HG03354 (cell line): Measurements from ENCODE around the gene MATN1.
"Not testable (repeated sequence)": the region's sequence is repeated elsewhere in the genome, so short reads cannot be mapped to it uniquely, and the experiment has no call there.

ENCODE experiments used
- ATAC-seq: cut with Tn5 transposase; IDR thresholded peaks from one replicate; pipeline ENCODE4 v1.9.1; 2021; ENCODE audit warnings: mild to moderate bottlenecking; ENCODE audit not compliant: unreplicated experiment, poor library complexity, severe bottlenecking

The MATN1 gene, protein sequence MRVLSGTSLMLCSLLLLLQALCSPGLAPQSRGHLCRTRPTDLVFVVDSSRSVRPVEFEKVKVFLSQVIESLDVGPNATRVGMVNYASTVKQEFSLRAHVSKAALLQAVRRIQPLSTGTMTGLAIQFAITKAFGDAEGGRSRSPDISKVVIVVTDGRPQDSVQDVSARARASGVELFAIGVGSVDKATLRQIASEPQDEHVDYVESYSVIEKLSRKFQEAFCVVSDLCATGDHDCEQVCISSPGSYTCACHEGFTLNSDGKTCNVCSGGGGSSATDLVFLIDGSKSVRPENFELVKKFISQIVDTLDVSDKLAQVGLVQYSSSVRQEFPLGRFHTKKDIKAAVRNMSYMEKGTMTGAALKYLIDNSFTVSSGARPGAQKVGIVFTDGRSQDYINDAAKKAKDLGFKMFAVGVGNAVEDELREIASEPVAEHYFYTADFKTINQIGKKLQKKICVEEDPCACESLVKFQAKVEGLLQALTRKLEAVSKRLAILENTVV

DNA sequence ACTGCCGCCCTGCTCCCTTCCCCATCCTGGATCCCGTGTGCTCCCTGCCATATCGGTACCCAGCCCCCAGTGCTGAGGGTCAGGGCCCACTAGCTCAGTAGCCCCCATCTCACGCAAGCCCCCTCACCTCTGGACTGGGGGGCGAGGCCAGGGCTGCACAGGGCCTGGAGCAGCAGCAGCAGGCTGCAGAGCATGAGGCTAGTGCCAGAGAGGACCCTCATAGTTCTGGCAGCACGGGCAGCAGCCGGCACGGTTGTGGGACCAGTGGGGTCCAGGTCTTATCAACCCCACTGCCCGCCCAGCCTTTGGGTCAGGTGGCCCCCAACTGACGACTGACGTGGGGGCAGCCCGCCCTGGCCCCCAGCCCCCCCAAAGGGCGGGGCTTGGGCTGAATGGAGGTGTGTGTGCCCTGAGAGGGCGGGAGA is at the start of gene MATN1:
Gene MATN1, minus strand, starts transcription at position 255 of the 425 bp plus-strand sequence. Its CDS starts 34 bp downstream, at position 221.
- ATAC-seq: no peak

DNA sequence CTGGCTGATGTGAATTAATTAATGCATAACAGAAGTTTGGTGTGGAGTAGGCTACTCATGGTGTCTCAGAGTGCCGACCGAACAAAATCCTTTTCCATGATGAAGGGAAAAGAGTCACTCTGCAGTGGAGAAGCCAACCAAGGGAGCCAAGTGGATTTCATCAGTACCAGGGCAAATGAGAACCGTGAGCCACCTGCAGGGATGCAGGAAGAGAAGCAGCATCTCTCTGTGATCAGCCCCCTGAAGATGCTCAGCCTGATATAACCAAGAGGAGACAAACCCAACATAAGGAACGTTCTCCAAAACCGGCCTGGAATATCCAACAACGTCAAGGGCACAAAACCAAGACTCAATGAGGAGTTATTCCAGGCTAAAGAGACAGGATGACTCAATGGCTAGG is 47.6 kb upstream of the MATN1 start:
- ATAC-seq: no peak

DNA sequence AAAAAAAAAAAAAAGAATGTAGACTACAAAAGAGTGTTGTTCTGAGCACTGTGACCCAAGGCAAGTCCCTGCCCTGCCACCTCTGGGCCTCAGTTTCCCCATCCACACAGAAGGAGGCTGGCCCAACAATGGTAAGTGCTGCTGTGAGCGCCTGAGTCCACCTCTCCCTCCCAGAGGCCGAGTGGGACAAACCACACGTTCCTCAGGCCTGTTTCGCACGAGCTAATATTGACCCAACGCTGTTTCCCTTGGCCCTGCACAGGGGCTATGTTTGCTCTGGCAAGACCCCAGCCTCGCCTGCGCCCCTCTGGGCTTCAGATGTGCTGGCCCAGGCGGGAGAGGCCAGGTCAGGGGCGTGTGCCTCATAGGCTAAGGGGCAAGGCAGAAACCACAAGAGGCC is 46.8 kb upstream of the MATN1 start:
- no peak for ATAC-seq

DNA sequence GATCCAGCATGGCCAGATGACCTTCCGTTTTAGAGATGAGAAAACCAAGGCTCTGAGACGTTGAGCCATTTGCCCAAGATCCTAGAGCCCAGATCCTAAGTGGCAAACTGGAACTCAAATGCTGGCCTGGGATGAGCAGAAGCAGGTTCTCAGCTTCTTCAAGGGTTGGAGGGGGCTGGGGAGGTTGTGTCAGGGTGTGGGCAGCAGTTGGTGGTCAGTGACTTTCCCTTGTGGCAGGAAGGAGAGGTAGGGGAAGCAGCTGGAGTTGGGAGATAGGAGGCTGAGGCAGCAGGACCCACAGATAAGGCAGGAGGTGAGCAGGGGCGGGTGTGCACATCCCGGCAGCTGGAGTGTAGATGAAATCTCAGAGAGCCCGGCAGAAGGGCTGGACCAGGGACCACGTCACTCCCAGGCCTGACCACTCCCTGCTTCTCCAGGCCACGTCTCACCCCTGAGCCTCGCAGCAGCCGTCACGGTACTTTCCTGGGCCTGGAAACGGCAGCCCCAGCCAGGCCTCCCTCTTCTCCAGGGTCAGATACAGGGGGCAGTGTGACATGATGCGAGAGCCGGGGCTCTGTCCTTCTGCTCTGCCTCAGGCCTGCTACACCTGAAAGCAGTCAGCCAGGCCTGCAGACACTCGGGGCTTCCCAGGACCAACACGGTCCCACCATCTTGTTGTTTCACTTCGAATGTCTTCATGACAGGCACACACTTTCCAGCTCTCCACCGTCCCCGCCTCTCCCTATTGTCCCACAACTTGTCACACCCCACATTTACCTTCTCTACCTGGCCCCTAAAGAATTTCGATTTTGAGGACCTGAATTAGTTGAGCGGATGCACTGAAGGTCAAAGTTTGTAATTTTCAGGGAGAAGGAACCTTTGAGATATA is 45.7 kb upstream of the MATN1 start:
- no peak for ATAC-seq

DNA sequence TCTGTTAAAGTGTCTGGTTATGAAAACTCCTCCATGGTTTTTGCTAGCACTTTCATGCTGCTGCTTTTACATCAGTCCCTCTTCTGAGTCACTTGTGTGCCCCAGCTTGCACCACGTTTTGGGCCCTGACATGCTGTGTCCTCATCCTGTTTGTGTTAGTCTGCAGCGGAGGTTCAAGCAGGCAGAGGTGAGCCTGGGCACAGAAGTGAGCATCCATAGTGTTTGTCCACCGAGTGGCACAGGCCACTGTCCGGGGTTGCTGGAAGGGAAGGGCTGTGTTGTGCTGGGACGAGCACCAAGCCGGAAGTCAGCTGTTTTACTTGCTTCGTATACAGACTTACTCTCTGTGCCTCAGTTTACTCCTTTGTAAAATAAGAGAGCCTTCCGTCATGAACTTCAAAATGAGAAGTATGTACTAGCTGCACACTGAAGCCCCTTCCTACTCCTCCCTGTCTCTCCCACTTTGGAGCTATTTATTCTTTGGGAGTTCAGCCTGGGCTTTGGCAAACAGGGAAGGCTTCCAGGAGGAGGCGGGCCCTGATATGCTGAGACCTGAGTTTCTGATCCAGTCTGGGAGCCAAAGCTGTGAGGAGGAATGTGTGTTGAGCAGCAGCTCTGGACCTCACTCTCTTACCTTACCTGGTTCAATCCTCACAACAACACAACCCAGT is 44.9 kb upstream of the MATN1 start:
- ATAC-seq: no peak

DNA sequence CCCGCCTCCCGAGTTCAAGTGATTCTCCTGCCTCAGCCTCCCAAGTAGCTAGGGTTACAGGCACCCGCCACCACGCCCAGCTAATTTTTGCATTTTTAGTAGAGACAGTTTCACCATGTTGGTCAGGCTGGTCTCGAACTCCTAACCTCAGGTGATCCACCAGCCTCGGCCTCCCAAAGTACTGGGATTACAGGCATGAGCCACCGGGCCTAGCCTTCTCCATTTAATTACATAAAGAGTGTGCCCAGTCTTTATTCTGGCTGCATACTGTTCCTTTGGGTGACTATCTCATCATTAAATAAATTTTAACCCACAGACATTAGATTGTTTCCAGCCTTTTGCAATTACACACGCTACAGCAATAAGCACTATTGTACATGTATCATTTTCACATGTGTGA is 43.6 kb upstream of the MATN1 start:
- ATAC-seq: not testable (repeated sequence)

DNA sequence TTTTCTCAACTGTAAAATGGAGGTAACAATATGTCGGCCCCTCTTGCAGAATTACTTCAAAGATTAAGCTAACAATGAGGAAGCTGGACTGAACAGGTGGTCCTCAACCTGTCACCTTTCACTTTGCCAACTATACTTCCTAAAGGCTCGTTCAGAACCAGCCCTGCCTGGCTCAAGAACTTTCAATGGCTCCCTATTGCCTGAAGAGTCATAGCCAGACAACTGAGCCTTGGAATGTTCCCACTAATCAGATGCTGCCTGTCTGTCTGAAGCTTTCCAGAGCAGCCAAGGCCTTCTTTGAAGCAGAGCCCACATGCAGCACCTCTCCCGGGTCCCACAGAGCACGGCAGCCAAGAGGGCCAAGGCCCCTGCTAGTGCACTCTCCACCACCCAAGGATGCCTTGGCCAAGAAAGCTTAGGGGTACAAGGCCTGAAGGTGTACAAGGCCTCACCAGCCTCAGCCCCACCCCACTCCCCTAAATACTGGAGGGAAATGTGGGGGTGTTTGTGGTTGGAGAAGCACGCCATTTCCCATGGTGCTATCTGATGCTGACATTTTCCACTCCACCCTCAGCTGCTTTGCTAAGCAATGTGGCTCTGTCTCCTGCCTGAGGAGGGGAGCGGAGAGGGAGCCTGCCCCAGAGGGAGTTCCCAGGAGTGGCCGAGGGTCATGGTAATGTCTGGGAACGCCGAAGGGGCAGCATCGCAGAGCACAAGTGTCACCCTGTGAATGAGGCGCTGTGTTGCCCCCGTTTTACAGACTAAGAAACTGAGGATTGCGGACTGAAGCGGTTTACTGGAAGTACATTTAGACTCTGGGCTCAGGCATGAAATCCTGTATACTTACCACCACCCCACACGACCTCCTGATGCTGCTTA is 42.4 kb upstream of the MATN1 start:
- no peak for ATAC-seq

DNA sequence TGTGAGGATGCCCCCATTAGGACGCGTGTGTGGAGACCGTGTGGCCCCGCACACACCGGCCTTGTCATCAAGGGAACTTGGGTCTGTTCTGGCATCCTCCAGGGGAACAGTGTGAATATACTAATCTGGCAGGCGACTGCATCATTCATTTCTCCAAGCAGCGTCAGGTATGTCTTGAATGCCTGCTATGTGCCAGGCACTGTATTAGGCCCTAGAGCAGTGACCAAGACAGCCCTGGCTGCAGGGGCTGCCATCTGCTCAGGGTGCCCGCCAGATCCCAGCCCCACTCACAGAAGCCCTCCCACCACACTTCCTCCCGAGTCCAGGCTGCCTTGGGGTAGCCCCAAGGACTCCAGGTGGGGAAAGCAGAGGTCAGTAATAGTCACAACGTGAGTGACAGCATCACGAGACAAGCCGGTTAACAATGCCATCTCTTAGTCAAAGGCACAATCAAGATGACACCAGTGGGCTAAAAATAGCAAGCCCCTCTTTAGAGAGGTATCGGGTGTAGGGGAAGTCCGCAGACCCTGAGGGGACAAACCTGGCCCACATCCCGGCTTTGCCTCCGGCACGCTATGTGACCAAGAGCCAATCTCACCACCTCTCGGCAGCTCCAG is 41.7 kb upstream of the MATN1 start:
- ATAC-seq: peak; percentile 49

DNA sequence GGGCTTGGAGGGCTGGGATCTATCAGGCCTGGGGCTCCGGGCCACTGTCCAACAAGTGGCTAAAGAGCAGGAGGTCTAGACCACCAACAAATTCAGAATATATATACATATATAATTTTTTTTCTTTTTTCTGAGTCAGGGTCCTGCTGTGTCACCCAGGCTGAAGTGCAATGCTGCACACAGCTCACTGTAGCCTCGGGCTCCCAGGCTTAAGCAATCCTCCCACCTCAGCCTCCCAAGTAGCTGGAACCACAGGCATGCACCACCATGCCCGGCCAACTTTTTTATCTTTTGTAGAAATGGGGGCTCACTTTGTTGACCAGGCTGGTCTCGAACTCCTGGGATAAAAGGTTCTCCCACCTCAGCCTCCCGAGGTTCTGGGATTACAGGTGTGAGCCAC is 41.0 kb upstream of the MATN1 start:
- no peak for ATAC-seq

DNA sequence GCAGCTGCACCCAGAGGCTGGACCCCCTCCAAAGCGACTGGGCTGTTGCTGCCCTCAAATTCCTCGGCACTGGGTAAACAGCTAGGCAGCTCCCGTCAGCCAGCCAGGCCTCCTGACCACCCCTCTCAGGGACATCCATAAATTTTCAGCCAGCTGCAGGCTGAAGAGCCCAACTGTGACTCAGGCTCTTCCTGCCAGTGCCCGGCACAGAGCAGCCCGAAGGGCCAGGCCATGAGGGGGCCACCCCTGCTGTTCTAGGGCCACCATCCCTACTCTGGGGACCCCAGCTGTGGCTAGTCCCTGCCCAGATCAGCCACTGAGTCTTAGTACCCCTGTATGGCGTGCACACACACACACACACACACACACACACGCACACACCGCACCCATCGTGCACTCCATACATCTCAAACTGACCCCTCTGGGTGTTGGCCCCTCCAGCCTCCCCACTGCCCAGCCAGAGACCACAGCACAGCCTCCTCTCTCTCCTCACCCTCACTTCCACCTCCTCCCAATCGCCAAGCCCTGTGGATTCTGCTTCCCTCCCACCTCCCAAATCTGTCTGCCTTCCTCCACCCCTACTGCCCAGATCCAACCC is 40.4 kb upstream of the MATN1 start:
- ATAC-seq: no peak

DNA sequence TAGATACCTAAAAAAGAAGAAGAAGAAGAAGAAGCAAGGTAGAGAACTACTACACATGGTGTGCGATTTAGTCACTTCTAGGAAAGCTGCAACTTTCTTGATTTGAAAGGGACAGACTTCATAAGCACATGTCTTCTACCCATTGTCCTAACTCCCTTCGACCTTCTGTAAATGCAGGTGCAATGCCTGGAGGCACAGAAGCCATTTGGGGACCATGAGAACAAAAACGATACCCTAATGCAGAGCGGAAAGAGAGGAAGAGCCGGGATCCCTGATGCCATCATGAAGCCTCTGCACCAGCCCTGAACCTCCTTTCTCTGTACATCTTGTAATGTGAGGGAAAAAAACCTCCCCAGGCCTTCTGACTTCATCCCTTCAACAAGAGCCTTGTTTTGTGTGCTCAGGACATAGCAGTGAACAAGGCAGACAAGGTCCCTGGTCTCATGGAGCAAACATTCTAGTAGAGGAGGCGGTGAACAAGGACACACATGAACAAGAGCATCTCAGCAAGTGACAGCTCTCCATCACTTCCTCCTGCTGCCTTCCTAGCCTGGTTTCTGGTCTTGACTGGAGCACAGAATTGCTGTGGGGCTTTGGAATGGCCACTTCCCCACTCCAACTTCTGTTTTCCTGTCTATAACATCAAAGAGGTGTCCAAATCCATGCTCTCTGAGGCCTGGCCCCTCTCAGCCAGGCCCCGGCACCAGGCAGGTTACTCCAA is 39.7 kb upstream of the MATN1 start:
- no peak for ATAC-seq

DNA sequence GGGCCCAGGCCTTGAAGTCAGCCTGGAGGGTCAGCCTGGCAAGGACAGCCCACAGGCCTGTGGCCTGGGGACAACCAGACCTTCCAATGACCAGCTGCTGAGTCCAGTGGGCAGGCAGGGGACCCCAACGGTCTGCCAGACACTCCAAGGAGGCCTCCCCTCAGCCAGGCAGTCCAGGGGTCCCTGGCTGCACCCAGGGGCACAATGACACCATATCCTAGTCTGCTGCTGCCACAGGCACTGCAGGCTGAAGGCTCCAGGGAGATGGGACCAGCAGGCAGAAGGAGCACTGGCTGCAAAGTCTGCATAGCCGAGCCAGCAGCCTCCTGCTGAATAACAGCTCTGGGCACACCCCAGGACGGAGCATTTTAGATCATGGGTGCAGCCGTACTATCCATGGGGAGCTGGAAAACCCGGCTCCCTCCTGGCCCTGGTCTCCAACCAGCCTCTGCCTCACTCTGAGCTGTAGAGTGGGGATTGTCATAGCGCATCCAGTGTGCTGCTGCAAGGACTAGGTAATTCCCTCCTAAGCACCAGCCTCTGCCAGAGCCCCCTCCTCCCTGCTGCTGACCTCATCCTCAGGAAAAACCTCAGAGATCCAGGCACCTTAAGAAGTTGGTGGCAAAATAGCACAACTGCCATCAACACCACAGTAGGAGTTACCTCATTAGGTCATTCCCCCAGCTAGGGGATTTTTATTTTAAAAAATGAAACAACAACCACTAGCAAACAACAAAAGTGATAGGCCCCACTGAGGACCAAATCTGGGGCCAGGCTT is 39.0 kb upstream of the MATN1 start:
- ATAC-seq: no peak

DNA sequence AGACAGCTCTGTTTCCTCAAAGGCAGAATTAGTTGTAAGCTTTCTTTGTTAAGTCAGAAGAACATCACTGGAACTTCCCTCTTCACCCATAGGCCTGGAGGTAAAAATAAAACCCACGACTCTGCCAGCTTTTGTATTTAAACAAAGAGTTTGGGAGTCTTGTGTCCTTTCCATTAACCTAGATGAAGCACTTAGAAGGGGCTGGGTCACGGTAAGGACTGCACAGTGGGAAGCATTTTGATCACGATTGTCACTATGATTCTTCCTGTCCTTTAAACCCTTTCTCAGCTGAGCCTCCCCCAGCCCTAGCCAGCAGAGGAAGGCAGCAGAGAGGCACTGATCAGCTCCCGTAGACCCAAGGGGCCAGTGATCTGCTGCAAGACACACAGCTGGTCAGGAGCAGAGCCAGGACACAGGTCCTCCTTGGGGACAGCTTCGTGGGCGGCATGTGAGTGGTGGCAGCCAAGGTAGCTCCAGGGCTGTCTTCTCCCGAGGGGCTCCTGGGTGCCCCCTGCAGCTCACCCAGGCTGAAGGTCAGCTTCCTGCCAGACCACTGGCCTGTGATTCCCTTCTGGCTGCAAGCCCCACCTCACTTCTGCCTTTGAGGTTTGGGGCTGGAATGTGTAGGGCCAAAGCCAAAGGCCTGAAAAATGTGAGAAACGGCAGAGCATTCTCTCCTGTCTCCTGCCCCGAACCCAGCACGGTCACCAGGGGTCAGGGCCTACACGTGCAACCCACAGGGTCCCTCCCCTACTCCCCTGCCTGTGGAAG is 38.2 kb upstream of the MATN1 start:
- ATAC-seq: no peak

DNA sequence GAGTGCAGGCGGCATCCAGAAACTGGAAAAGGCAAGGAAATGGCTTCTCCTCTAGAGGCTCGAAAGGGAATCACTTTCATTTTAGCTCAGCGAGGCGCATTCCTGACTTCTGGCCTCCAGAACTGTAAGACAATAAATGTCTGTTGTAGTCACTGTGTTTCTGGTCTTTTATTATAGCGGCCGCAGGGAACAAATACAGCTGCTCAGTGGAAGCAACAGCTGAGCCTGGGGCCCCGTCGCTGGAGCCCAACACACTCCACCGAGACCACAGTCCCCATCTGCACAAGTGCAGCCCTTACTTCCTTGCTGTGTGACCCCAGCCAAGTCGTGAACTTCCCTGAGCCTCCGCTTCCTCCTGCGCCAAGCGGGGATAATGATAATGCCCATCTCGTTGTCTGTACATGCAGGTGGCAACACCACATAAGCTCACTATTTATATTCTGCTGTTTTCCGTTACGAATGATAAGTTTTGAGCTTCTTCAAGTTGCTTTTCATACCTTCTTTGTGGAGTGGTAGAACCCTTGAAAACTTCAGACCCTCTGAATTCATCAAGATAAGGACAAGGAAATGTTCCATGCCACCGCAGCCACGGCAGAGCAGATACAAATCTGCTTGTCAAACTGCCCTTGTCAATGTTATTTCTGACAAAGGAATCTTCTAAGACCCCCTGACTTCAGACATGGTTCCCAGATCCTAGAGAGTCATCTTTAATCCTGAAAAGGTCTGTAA is 37.4 kb upstream of the MATN1 start:
- ATAC-seq: no peak

DNA sequence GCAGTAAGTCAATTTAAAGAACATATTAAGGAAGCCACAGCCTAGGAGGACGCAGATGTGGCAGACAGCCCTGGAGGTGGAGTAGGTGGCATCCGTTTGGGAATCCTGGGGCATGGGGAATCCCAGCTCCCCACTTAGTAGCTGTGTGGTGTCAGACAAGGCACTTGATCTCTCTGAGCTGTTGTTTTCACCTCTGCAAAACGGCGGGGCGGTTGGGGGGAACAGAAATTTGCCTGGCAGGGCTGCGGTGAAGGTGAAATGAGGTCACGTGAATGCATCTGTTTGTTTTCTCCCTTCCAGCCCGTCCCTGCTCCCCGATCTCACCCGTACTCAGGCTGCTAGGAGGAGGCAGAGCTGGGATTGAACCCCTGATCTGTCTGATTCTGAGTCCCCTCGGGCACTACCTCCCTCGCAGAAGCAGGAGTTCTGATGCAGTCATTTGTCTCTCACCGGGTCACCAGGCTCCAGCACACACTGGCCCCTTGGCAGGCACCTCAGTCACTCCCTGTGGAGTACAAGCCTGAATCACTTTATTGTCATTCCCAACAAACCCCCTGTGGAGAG is 36.4 kb upstream of the MATN1 start:
- ATAC-seq: no peak
